Activated naive CD8-positive, alpha-beta T cell treated with anti-CD3 and anti-CD28 coated beads, Interleukin-2, amount 50 U/mL, for 24 hours (primary cell): ENCODE measurements around the gene PFKFB3.
"Not testable (repeated sequence)": the region's sequence is repeated elsewhere in the genome, so short reads cannot be mapped to it uniquely, and the experiment has no call there.

Experiments used
- ATAC-seq: fragments of 150-1000 bp; cut with Tn5 transposase; one replicate; pipeline ENCODE4 v1.10.0; 2021
- DNase-seq: peaks from one replicate; pipeline ENCODE4 v3.0.0; 2021
- H3K27ac Mint-ChIP-seq: one replicate; pipeline ENCODE4 v1.8.0; 2021; ENCODE audit warnings: mild to moderate bottlenecking, mixed read lengths
- H3K27me3 Mint-ChIP-seq: one replicate; pipeline ENCODE4 v1.8.0; 2021; ENCODE audit warnings: mixed read lengths
- H3K36me3 Mint-ChIP-seq: one replicate; pipeline ENCODE4 v1.8.0; 2021; ENCODE audit warnings: low read depth, mixed read lengths
- H3K4me1 Mint-ChIP-seq: one replicate; pipeline ENCODE4 v1.8.0; 2021; ENCODE audit warnings: mixed read lengths
- H3K4me3 Mint-ChIP-seq: one replicate; pipeline ENCODE4 v1.8.0; 2021; ENCODE audit warnings: mild to moderate bottlenecking, moderate library complexity, mixed read lengths
- H3K9me3 Mint-ChIP-seq: one replicate; pipeline ENCODE4 v1.8.0; 2021; ENCODE audit warnings: mixed read lengths

PFKFB3 gene

GRCh38 chr10:6282454-6282958 lies 79.8 kb downstream of the PFKFB3 start:
- Mint-ChIP-seq H3K4me1 (peaks cover 2% of the 10 kb centered on the region), H3K27me3 (no peaks in the 10 kb centered on the region), H3K27ac (no peak overlapping the region), H3K36me3 (peaks cover under 1% of the 10 kb centered on the region), H3K9me3 (no peaks in the 10 kb centered on the region), H3K4me3 (no peak overlapping the region)
- DNase-seq (no peak), ATAC-seq (no peak)

GRCh38 chr10:6283655-6284054 lies 80.9 kb downstream of the PFKFB3 start:
- Mint-ChIP-seq H3K27ac (no peak overlapping the region), H3K9me3 (no peaks in the 10 kb centered on the region), H3K36me3 (peaks cover 1% of the 10 kb centered on the region), H3K4me1 (no peaks in the 10 kb centered on the region), H3K27me3 (no peaks in the 10 kb centered on the region), H3K4me3 (no peak overlapping the region)
- ATAC-seq (no peak), DNase-seq (no peak)

GRCh38 chr10:6290621-6291020 lies 87.9 kb downstream of the PFKFB3 start:
- ATAC-seq, H3K27me3 Mint-ChIP-seq, H3K27ac Mint-ChIP-seq, H3K4me3 Mint-ChIP-seq, H3K36me3 Mint-ChIP-seq, DNase-seq, H3K9me3 Mint-ChIP-seq: not testable (repeated sequence)
- peaks cover 37% of the 10 kb centered on the region for H3K4me1 Mint-ChIP-seq

GRCh38 chr10:6292741-6293151 lies 90.0 kb downstream of the PFKFB3 start:
- Mint-ChIP-seq H3K4me1 (peaks cover 55% of the 10 kb centered on the region), H3K36me3 (peaks cover under 1% of the 10 kb centered on the region), H3K4me3 (no peak overlapping the region), H3K9me3 (peaks cover 13% of the 10 kb centered on the region), H3K27me3 (no peaks in the 10 kb centered on the region), H3K27ac (no peak overlapping the region)
- DNase-seq: no peak
- ATAC-seq: no peak

GRCh38 chr10:6296425-6296824 lies 93.7 kb downstream of the PFKFB3 start:
- H3K36me3 Mint-ChIP-seq, ATAC-seq, DNase-seq, H3K27me3 Mint-ChIP-seq, H3K4me3 Mint-ChIP-seq, H3K27ac Mint-ChIP-seq: not testable (repeated sequence)
- peaks cover 74% of the 10 kb centered on the region for H3K4me1 Mint-ChIP-seq
- peaks cover 13% of the 10 kb centered on the region for H3K9me3 Mint-ChIP-seq

- Mint-ChIP-seq H3K9me3 (peaks cover 13% of the 10 kb centered on the region), H3K36me3 (no peaks in the 10 kb centered on the region), H3K4me3 (no peak overlapping the region), H3K4me1 (peaks cover 74% of the 10 kb centered on the region), H3K27me3 (no peaks in the 10 kb centered on the region), H3K27ac (no peak overlapping the region)
- DNase-seq (no peak), ATAC-seq (no peak)
Measured at GRCh38 chr10:6296828-6297251, 94.1 kb downstream of the PFKFB3 start.

- H3K27ac Mint-ChIP-seq: no peak overlapping the region
Measured at GRCh38 chr10:6297522-6297921, 94.8 kb downstream of the PFKFB3 start.

GRCh38 chr10:6297951-6298381 lies 95.2 kb downstream of the PFKFB3 start:
- ATAC-seq (no peak), DNase-seq (no peak)
- Mint-ChIP-seq H3K4me1 (peaks cover 64% of the 10 kb centered on the region), H3K4me3 (no peak overlapping the region), H3K27ac (no peak overlapping the region), H3K27me3 (no peaks in the 10 kb centered on the region), H3K9me3 (peaks cover 13% of the 10 kb centered on the region), H3K36me3 (no peaks in the 10 kb centered on the region)

More at GRCh38 chr10:6297522-6297921, 94.8 kb downstream of the PFKFB3 start:
- H3K4me3 Mint-ChIP-seq: no peak overlapping the region
- DNase-seq (no peak), ATAC-seq (no peak)
- no peaks in the 10 kb centered on the region for H3K36me3 Mint-ChIP-seq
- no peaks in the 10 kb centered on the region for H3K27me3 Mint-ChIP-seq
- peaks cover 13% of the 10 kb centered on the region for H3K9me3 Mint-ChIP-seq
- peaks cover 68% of the 10 kb centered on the region for H3K4me1 Mint-ChIP-seq

GRCh38 chr10:6298428-6298827 lies 95.7 kb downstream of the PFKFB3 start:
- Mint-ChIP-seq H3K27me3 (no peaks in the 10 kb centered on the region), H3K4me3 (no peak overlapping the region), H3K9me3 (peaks cover 13% of the 10 kb centered on the region), H3K36me3 (no peaks in the 10 kb centered on the region), H3K27ac (no peak overlapping the region), H3K4me1 (peaks cover 64% of the 10 kb centered on the region)
- DNase-seq (no peak), ATAC-seq (no peak)

GRCh38 chr10:6299234-6299633 lies 96.5 kb downstream of the PFKFB3 start:
- Mint-ChIP-seq H3K4me1 (peaks cover 62% of the 10 kb centered on the region), H3K27ac (no peak overlapping the region), H3K4me3 (no peak overlapping the region), H3K27me3 (no peaks in the 10 kb centered on the region), H3K36me3 (no peaks in the 10 kb centered on the region), H3K9me3 (peaks cover 5% of the 10 kb centered on the region)
- no peak for DNase-seq
- ATAC-seq: no peak

- DNase-seq: no peak
- peaks cover 4% of the 10 kb centered on the region for H3K9me3 Mint-ChIP-seq
- peak overlapping the region; percentile 40 for H3K4me3 Mint-ChIP-seq
- ATAC-seq: no peak
- H3K36me3 Mint-ChIP-seq: no peaks in the 10 kb centered on the region
- no peaks in the 10 kb centered on the region for H3K27me3 Mint-ChIP-seq
- H3K27ac Mint-ChIP-seq: peak overlapping the region; percentile 71
- peaks cover 57% of the 10 kb centered on the region for H3K4me1 Mint-ChIP-seq
Measured at GRCh38 chr10:6299743-6300105, 97.0 kb downstream of the PFKFB3 start.

- Mint-ChIP-seq H3K9me3 (peaks cover 4% of the 10 kb centered on the region), H3K27ac (peak overlapping the region; percentile 71), H3K36me3 (no peaks in the 10 kb centered on the region), H3K4me1 (peaks cover 52% of the 10 kb centered on the region), H3K27me3 (no peaks in the 10 kb centered on the region), H3K4me3 (peak overlapping the region; percentile 40)
- DNase-seq (no peak), ATAC-seq (peak; percentile 75)
Measured at GRCh38 chr10:6300106-6300783, 97.5 kb downstream of the PFKFB3 start.

- H3K4me3 Mint-ChIP-seq: no peak overlapping the region
- peaks cover 51% of the 10 kb centered on the region for H3K4me1 Mint-ChIP-seq
- DNase-seq (no peak), ATAC-seq (no peak)
- no peaks in the 10 kb centered on the region for H3K27me3 Mint-ChIP-seq
- H3K9me3 Mint-ChIP-seq: peaks cover 4% of the 10 kb centered on the region
- peak overlapping the region; percentile 71 for H3K27ac Mint-ChIP-seq
- H3K36me3 Mint-ChIP-seq: no peaks in the 10 kb centered on the region
Measured at GRCh38 chr10:6300784-6301460, 98.2 kb downstream of the PFKFB3 start.

- DNase-seq: no peak
- Mint-ChIP-seq H3K9me3 (peaks cover 4% of the 10 kb centered on the region), H3K4me3 (no peak overlapping the region), H3K27me3 (no peaks in the 10 kb centered on the region), H3K36me3 (no peaks in the 10 kb centered on the region), H3K27ac (no peak overlapping the region), H3K4me1 (peaks cover 44% of the 10 kb centered on the region)
- no peak for ATAC-seq
Measured at GRCh38 chr10:6301488-6302075, 98.8 kb downstream of the PFKFB3 start.
